Ishikawa (cell line): ENCODE measurements around the gene PRKN.

Experiments
- CREB1 ChIP-seq: IDR thresholded peaks from 2 replicates; pipeline ENCODE4 v1.6.1; 2012; ENCODE audit warnings: low read depth
- EGR1 ChIP-seq: IDR thresholded peaks from 2 replicates; pipeline ENCODE4 v1.6.1; 2012
- EP300 ChIP-seq: IDR thresholded peaks from 2 replicates; pipeline ENCODE4 v1.6.1; 2012; ENCODE audit warnings: borderline replicate concordance
- FOXM1 ChIP-seq: IDR thresholded peaks from 2 replicates; pipeline ENCODE4 v1.6.1; 2012; ENCODE audit warnings: low read depth, borderline replicate concordance
- MAX ChIP-seq: IDR thresholded peaks from 2 replicates; pipeline ENCODE4 v1.6.1; 2012
- TCF12 ChIP-seq: IDR thresholded peaks from 2 replicates; pipeline ENCODE4 v1.6.1; 2012; ENCODE audit warnings: low read depth
- ZBTB7A ChIP-seq: IDR thresholded peaks from 2 replicates; pipeline ENCODE4 v1.6.1; 2012; ENCODE audit warnings: low read depth

DNA sequence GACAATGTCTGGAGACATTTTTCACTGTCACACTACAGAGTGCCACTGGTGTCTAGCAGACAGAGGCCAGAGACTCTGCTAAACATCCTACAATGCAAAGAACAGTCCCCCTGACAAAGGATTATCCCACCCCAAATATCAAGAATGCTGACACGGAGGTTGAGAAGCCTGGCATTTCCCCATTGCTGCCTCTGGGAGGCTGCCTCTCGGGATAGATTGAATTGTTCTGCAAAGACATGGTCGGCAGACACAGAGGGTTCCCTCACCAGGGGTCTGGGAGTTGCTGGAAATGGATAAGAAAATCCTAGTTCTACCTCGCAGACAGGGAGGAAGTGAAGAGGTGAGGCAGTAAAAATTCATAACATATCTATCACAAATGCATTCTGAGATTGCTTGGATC, 1287.3 kb downstream of the PRKN start:
- no peak for TF ChIP-seq EGR1
- TF ChIP-seq FOXM1, result no peak
- no peak for TF ChIP-seq EP300
- TF ChIP-seq ZBTB7A, result no peak
- TF ChIP-seq TCF12, result no peak
- no peak for TF ChIP-seq CREB1
- TF ChIP-seq MAX, result no peak
